Osteoblast (primary cell): Measurements from ENCODE around the gene ACOD1. TPM values are rescaled to one million over a fixed set of nuclear protein-coding genes. Genes with fewer than 3 reads are reported as not detected.
A peak's percentile ranks its signal among the peaks of the same experiment; 100 is the strongest.

Source experiments
- DNase-seq: peaks from one replicate; pipeline ENCODE4 v3.0.0; 2011; ENCODE audit warnings: low spot score, mixed read lengths; ENCODE audit not compliant: insufficient read length; ENCODE audit errors: missing footprints
- H2AFZ ChIP-seq: 2 replicates; pipeline ENCODE4 v1.6.0; 2011; ENCODE audit warnings: mild to moderate bottlenecking, low read length
- H3K27ac ChIP-seq: 2 replicates; pipeline ENCODE4 v1.5.1; 2011; ENCODE audit warnings: mild to moderate bottlenecking, low read depth, low read length, moderate library complexity
- H3K27me3 ChIP-seq: 2 replicates; pipeline ENCODE4 v1.6.0; 2012; ENCODE audit warnings: mild to moderate bottlenecking, control low read depth, inconsistent platforms, low read length, moderate library complexity; ENCODE audit not compliant: insufficient read depth
- H3K36me3 ChIP-seq: 2 replicates; pipeline ENCODE4 v1.5.1; 2011; ENCODE audit warnings: mild to moderate bottlenecking, low read length, control low read depth, moderate library complexity; ENCODE audit not compliant: insufficient read depth
- H3K4me1 ChIP-seq: 2 replicates; pipeline ENCODE4 v1.5.1; 2011; ENCODE audit warnings: mild to moderate bottlenecking, low read length, control low read depth, moderate library complexity; ENCODE audit not compliant: insufficient read depth
- H3K4me2 ChIP-seq: 2 replicates; pipeline ENCODE4 v1.6.0; 2011; ENCODE audit warnings: mild to moderate bottlenecking, low read length; ENCODE audit not compliant: insufficient read depth
- H3K4me3 ChIP-seq: fragments of 200-600 bp; sonication (generic); 3 replicates; pipeline ENCODE4 v1.5.1; 2012; ENCODE audit warnings: mild to moderate bottlenecking, low read length, inconsistent platforms; ENCODE audit not compliant: insufficient read depth
- H3K79me2 ChIP-seq: 2 replicates; pipeline ENCODE4 v1.6.0; 2012; ENCODE audit warnings: mild to moderate bottlenecking, low read length, control low read depth, inconsistent platforms; ENCODE audit not compliant: insufficient read depth
- H3K9me3 ChIP-seq: 2 replicates; pipeline ENCODE4 v1.5.1; 2011; ENCODE audit warnings: low read depth, low read length, control low read depth
- H4K20me1 ChIP-seq: 2 replicates; pipeline ENCODE4 v1.6.0; 2012; ENCODE audit warnings: mild to moderate bottlenecking, low read length, control low read depth; ENCODE audit not compliant: insufficient read depth
- CTCF ChIP-seq: IDR thresholded peaks from 2 replicates; pipeline ENCODE4 v1.5.1; 2011; ENCODE audit warnings: mild to moderate bottlenecking, low read depth, low read length, moderate library complexity; ENCODE audit errors: extremely low read depth
- total RNA-seq: library from RNA; depleted of rRNA; stranded (reverse); fragments of >200 nt; gene quantifications from 2 replicates; pipeline ENCODE4 v1.2.3, GENCODE V29; 2012

ACOD1 gene
- total RNA-seq, 1 donor: not detected

GRCh38 chr13:76992548-76993001 is 44.3 kb downstream of the ACOD1 start:
- peaks cover 33% of the 10 kb centered on the region for H3K79me2 ChIP-seq
- peaks cover 6% of the 10 kb centered on the region for H4K20me1 ChIP-seq
- peaks cover 20% of the 10 kb centered on the region for H3K4me1 ChIP-seq
- H3K9me3 ChIP-seq: no peaks in the 10 kb centered on the region
- no peaks in the 10 kb centered on the region for H3K27me3 ChIP-seq
- H3K4me2 ChIP-seq: peak overlapping the region; percentile 94
- TF ChIP-seq CTCF: no peak
- H3K27ac ChIP-seq: peak overlapping the region; percentile 88
- DNase-seq: no peak
- peaks cover 9% of the 10 kb centered on the region for H3K36me3 ChIP-seq
- peak overlapping the region; percentile 94 for H2AFZ ChIP-seq
- H3K4me3 ChIP-seq: peak overlapping the region; percentile 77

GRCh38 chr13:76993021-76993420 is 44.7 kb downstream of the ACOD1 start:
- Histone ChIP-seq H2AFZ (peak overlapping the region; percentile 94), H3K79me2 (peaks cover 33% of the 10 kb centered on the region), H4K20me1 (peaks cover 6% of the 10 kb centered on the region), H3K27ac (peak overlapping the region; percentile 88), H3K9me3 (no peaks in the 10 kb centered on the region), H3K4me2 (peak overlapping the region; percentile 94), H3K4me3 (peak overlapping the region; percentile 77), H3K36me3 (peaks cover 13% of the 10 kb centered on the region), H3K4me1 (peaks cover 20% of the 10 kb centered on the region), H3K27me3 (no peaks in the 10 kb centered on the region)
- peak; percentile 72 for DNase-seq
- no peak for TF ChIP-seq CTCF

DNA sequence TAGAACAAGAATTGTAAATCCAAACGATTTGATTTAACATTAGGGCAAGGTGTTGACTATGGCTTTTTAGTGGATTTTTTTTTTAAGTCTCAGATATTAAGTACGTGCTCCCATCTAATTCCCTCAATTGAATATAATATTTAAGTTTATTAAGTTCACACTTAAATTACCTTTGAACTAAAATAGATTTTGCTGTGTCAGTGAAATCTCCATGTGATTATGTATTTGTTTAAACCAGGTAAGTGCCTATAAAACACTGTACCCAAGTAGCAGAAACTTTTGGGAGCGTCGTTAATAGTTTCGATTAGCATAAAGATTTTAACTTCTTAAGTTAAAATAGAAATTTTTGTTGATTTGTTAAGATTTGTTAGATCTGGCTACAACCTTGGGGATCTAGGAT is 45.2 kb downstream of the ACOD1 start:
- no peak for DNase-seq
- H3K4me2 ChIP-seq: peak overlapping the region; percentile 94
- no peak overlapping the region for H2AFZ ChIP-seq
- H4K20me1 ChIP-seq: peaks cover 6% of the 10 kb centered on the region
- TF ChIP-seq CTCF: no peak
- H3K9me3 ChIP-seq: no peaks in the 10 kb centered on the region
- no peak overlapping the region for H3K4me3 ChIP-seq
- peaks cover 15% of the 10 kb centered on the region for H3K36me3 ChIP-seq
- peak overlapping the region; percentile 88 for H3K27ac ChIP-seq
- no peaks in the 10 kb centered on the region for H3K27me3 ChIP-seq
- peaks cover 20% of the 10 kb centered on the region for H3K4me1 ChIP-seq
- H3K79me2 ChIP-seq: peaks cover 33% of the 10 kb centered on the region

DNA sequence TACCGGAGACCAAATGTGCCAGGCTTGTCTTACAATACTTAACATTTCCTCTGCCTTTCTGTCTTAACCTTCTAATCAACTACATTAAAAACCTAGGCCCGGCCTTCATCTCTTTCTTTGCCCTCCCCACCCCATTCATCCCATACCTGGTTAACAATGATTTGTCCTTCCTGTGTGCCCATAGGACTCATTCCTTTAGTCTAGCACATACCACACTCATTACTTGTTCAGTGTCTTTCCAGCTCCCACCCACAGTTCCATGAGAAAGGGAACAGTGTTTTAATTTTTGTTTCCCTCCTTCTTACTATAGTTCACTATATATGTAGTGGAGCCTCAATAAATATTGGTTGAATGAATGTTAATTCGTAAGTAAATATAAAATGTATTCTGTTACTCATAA is 46.0 kb downstream of the ACOD1 start:
- H3K4me2 ChIP-seq: peak overlapping the region; percentile 29
- no peak overlapping the region for H3K4me3 ChIP-seq
- H3K79me2 ChIP-seq: peaks cover 33% of the 10 kb centered on the region

More for the DNA sequence above, 46.0 kb downstream of the ACOD1 start:
- H3K36me3 ChIP-seq: peaks cover 22% of the 10 kb centered on the region
- H4K20me1 ChIP-seq: peaks cover 6% of the 10 kb centered on the region
- H3K27me3 ChIP-seq: no peaks in the 10 kb centered on the region
- no peak for TF ChIP-seq CTCF
- peaks cover 20% of the 10 kb centered on the region for H3K4me1 ChIP-seq
- no peak overlapping the region for H2AFZ ChIP-seq
- H3K9me3 ChIP-seq: no peaks in the 10 kb centered on the region
- DNase-seq: no peak
- H3K27ac ChIP-seq: no peak overlapping the region
